SU-DHL-6 (cell line): Measurements from ENCODE around the gene POLR2J.
"Not testable (repeated sequence)": the region's sequence is repeated elsewhere in the genome, so short reads cannot be mapped to it uniquely, and the experiment has no call there.

Source experiments
- CTCF ChIP-seq: fragments of 200-600 bp; sonication (generic); IDR thresholded peaks from one replicate; pipeline ENCODE4 v1.5.1; 2017; ENCODE audit warnings: antibody characterized with exemption, mild to moderate bottlenecking, low read length, moderate library complexity; ENCODE audit not compliant: insufficient read depth, poor library complexity, severe bottlenecking
- EZH2phosphoT487 ChIP-seq: fragments of 200-600 bp; sonication (generic), shearing (Covaris generic); conservative IDR thresholded peaks from 2 replicates; pipeline ENCODE4 v1.6.1; 2018; ENCODE audit warnings: mild to moderate bottlenecking, antibody characterized with exemption, low read length, moderate library complexity, mixed read lengths

DNA sequence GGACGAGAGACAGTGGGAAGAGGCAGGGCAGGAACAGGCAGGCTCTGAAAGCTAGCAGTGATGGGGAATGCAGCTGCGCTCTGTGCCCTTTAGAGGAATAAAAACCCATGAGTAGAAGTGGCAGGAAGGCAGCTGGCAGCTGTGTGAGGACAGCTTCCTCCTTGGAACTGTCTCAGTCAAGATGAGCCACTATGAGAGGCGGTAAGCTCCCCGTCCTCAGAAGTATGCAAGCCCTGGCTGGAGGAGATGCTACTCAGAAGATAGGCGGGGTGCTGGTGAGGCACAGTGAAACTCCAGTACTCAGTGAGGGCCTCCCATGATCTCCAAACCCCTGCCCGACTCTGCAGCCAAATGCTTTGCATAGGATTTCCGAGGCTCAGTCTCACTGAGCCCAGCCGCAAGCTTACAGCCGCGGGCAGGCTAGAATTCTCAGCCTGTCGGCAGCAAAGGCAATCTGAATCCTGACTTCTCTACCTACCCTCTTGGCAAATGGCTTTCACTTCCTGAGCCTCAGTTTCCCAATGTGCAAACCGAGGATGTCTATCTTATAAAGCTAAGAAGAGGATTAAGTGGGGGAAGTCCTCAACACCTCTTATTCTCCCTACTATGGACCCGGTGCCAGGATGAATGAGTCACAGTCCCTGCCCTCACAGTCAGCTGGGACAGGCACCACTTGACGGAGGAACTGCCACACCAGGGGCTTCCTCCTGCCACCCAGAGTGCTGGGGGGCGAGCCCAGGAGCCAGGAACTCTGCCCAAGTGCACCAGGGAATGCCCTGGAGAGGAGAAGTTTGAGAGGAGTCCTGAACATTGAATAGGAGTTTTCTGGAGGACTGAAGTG lies 36.4 kb upstream of the POLR2J start:
- not testable (repeated sequence) for TF ChIP-seq CTCF, EZH2phosphoT487
